GM19463 (cell line): ENCODE results near the gene LSAMP.
"Not testable (repeated sequence)": the region's sequence is repeated elsewhere in the genome, so short reads cannot be mapped to it uniquely, and the experiment has no call there.

Source experiments
- ATAC-seq: cut with Tn5 transposase; IDR thresholded peaks from one replicate; pipeline ENCODE4 v1.9.1; 2021; ENCODE audit warnings: mild to moderate bottlenecking, moderate library complexity; ENCODE audit not compliant: unreplicated experiment

LSAMP gene

GRCh38 chr3:116247605-116248004 is 197.7 kb downstream of the LSAMP start:
- ATAC-seq = no peak

DNA sequence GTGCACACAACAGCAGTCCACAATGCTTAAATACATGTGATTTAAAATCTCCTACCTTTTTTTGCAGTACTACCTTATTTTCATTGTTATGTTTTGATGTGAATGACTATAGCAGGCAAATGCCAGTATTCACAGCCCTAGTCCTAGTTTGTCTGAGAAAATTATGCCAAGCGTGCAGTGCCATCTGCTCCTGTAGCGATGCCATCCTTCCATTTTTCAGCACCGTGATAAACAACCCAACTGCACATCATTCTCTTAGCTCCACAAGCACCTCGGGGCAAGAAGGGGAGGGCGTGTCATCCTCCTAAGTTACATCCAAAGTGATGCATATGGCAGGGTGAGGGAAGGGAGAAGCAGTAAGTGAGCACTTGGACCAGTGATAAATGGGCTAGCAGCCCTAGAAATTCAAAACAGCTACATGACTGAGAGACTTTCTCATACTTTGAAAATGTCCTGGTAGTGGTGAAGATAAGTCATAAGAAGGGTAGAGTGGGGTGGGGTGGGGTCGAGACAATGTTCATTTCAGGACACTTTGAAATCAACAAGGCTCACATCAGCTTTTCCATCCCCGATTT is 198.8 kb downstream of the LSAMP start:
- ATAC-seq = no peak

DNA sequence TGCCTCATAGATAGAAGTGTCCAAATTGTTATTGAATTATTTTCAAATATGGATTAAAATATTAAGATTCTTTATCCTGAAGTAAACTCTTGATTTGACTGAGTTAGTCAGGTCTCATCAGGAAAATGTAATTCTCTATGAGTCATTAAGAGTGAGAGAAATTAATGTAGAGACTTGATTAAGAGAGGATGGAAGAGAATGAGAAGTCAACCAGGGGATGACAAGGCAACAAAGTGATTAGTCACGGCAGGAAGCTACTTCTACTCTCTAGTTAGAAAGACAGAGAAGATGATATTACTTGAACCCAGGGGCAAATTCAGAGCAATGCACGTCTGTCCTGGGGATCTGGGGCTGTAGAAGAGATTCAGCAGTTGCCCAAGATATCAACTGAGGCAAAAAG is 202.5 kb downstream of the LSAMP start:
- ATAC-seq = no peak

- no peak for ATAC-seq
These were observed 203.6 kb downstream of the LSAMP start for GRCh38 chr3:116241677-116242076.

DNA sequence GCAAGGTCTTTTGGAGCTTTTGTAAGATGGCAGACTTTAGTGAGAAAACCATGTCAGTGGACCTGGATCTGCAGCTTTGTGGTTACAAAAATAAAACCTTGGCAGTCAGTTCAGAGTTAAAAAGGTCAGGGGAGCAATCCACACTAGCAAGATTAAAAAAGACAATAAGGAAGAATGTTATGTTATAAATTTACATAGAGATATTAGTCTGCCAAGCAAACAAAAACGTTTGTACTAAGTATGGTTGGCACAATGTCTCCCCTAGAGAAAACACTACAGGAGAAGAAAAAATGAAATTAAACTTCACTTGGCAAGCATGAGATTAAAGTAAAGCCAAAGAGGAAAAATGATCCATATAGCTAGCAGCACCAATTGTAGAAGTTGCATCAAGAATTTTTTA is 205.0 kb downstream of the LSAMP start:
- ATAC-seq = no peak

GRCh38 chr3:116238846-116239565 is 206.3 kb downstream of the LSAMP start:
- no peak for ATAC-seq

DNA sequence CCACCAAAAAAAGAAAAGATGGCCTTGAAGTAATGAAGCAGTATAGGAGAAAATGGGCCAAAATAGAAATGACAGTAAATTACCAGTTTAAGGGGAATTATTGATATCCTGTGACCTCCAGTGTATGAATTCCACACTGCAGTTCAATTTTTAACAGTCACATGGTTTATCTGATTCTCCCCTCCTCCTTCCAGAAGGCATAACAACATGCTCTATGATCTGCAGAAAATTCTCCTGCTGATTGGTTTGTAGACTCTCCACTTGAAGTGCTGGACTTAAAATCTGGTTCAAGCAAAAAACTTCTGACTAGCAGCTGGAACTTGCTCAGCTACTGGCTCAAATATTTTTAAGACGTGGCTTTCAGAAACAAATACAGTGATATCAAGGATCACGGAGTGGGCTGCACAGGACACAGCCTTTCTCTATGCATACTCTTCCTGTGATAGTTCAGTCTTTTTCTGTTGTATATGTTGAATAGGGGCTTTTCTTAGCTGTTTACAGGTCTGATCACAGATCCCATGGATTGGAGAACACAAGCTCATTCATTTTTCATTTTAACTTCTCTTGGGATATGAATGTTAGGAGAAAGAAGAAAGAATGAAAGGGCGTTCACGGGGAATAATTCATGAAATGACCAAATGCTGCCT is 211.5 kb downstream of the LSAMP start:
- ATAC-seq = no peak

DNA sequence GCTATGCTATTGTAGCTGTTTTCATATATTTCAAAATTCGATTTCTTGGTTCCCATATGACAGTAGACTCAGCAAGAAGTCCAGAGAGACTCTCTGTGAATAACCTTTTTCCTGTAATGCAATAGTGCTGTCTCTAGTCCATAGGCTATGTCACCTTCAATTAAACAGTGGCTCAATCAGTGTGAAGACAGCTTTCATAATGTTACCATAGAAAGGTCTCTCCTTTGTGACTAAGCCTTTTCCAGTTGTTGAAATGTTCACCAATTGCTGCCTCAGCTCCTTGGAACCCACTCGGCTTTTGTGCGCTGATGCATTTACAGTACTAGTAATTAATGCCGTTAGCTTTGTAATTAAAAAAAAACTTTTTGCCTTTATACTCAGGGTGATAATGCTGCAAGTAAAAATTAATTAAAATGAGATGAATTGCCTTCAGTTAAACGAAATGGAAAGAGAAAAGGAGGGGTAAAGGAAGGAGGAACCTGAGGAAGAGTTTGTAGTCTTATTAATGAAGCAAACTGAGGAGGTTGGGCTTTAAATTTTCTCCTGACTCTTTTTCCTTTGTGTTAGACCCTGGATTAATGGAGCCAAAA is 214.8 kb downstream of the LSAMP start:
- ATAC-seq = no peak

DNA sequence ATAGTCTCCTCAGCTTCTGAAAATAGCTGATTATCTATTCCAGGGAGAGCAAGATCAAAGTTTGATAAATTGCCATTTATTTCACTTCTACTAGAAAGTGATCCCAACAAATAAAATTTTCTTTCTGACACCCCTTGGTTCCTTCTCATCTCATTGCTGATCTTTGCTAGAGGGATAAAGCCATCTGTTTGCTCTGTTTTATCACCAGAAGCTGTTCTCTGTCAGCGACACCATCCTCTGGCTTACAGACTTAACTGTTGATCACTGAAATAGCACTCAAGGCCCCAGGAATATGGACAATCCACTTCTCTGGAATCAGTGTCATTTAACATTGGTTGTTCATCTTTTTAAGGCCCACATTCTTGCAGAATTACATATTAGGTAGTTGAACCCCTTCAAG is 219.0 kb downstream of the LSAMP start:
- no peak for ATAC-seq

DNA sequence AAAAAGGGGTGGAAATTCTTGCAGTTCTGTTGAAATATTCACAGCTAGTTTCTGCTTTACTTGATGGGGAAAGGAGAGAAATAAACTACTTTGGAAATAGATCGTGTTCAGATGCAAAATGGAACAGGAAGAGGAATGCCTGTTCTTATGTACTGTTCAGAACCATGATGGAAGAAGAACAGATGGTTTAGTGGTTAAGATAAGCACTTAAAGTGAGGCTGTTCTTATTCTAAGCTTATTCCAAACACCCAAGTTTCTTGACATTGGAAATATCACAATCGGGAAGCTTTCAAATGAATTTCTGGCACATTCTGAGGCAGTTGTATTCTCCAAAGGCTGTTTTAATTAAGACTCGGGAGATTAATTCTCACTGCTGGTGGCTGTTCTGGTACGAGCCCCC is 228.5 kb downstream of the LSAMP start:
- no peak for ATAC-seq

DNA sequence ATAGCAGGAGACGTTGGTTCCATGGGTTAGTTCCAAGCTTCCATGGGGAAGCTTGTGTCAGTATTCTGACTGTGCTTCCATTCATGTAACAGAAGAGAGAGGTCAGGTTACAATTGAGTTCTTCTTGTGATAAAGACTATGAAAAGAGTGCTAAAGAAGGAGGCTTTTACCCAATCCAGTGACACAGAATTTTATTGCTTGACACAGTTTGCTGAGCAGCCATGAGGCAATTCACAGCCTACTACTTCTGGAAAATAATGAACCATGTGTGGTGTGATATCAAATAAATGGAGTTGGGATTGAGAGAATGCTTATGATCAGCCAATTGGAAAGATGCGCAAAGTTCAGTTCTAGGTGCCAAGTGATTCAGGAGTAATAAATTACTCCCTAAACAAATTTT is 233.4 kb downstream of the LSAMP start:
- no peak for ATAC-seq

- ATAC-seq = not testable (repeated sequence)
These were observed 236.5 kb downstream of the LSAMP start for GRCh38 chr3:116208830-116209229.

GRCh38 chr3:116200956-116201690 is 244.2 kb downstream of the LSAMP start:
- ATAC-seq = no peak

- ATAC-seq = no peak
These were observed 246.2 kb downstream of the LSAMP start for GRCh38 chr3:116199063-116199462.

GRCh38 chr3:116198087-116198486 is 247.2 kb downstream of the LSAMP start:
- no peak for ATAC-seq

DNA sequence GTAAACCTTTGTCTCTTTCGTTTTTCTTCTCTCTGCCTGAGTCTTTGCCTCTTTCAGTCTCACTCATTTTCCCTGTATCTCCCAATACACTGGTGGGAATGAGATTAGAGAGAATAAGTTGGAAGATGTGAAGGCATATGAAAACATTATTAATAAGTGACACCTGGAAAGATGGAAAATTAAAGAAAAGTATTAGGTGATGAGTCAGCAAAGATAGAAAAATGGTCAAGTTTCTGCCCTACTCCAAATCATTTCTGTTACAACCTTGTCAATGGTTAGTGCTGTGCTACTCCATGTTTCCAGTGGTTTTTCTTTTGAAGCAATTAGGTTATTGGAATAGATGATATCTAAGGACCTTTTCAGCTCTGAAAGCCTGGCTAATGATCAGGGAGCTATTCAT is 252.8 kb downstream of the LSAMP start:
- no peak for ATAC-seq

GRCh38 chr3:116191409-116191808 is 253.9 kb downstream of the LSAMP start:
- no peak for ATAC-seq

GRCh38 chr3:116190095-116190494 is 255.2 kb downstream of the LSAMP start:
- ATAC-seq = no peak

DNA sequence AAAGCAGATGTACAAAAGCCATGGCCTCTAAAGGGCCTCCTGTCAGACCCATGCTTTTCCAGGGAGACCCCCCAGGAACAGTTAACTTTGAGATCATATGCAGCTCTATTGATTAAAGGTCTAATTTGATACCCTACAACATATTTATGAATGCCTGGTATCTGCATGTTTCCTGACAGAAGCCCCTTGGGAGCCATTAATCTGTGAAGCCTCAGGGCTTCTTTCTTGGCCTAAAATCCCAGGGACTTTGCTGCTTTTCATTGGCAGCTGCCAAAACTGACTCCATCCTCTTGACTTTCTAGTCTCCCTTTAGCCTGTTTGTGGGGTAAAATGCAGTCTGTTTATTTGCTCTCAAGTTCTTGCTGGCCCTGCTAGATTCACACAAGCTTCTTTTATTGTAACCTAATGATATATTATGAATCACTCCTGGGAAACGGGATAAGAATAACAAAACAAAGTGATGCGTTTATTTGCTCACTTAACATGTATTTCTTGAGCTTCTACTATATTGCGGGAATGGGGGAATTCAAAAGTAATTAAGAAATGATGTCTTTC is 257.0 kb downstream of the LSAMP start:
- ATAC-seq = no peak

DNA sequence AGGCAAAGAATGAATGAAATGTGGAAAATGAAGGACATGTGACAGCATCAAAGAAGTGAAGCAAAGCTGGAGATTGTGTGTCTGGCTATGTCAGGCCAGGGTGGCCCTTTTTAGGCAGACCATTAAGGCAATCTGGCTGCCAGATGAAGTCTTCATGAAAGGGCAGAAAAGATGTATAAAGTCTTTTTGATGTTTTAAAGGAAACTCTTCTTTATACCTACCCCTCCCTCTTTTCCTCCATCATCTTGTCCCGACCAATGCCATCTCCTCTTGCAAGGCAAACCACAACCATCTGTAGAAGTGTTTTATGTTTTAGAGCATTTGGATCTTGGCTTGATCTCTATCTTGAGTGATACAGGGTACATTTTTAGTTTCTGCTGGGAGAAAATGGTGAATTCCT is 259.2 kb downstream of the LSAMP start:
- no peak for ATAC-seq

DNA sequence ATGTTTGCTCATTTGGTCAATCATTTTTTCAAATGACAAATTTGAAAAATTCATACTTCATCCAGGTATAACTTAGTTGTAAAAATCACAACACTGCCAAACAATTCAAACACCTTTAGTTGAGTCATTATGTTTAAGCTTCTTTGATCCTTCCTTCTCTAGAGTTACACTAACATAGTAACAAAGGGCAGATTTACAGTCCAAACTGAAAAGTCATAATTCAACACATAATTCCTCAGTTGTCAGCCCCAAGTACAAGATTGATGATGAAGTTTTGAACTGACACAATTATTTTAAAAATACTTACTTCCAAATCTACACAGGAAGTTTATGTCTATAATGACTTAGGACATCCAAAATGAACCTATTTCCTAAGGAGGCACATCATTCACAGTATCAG is 264.1 kb downstream of the LSAMP start:
- no peak for ATAC-seq
